Fibroblast of lung (primary cell): ENCODE data around the gene ARRDC4.

Experiments used
- EZH2 ChIP-seq: IDR thresholded peaks from 2 replicates; pipeline ENCODE4 v1.5.1; 2012; ENCODE audit warnings: low read length, control low read depth, mild to moderate bottlenecking; ENCODE audit errors: missing control alignments
- TF ChIP-seq, protein P1 (sequence below), 2 donors: IDR thresholded peaks in 1 of 2; conservative IDR thresholded peaks in 1 of 2; 1 replicate in 1 of 2; 2 replicates in 1 of 2; pipeline ENCODE4 v1.5.1; 2011 to 2012; ENCODE audit warnings: low read length in 2 of 2, control low read depth in 1 of 2, inconsistent platforms in 1 of 2, low read depth in 1 of 2, mild to moderate bottlenecking in 1 of 2

DNA sequence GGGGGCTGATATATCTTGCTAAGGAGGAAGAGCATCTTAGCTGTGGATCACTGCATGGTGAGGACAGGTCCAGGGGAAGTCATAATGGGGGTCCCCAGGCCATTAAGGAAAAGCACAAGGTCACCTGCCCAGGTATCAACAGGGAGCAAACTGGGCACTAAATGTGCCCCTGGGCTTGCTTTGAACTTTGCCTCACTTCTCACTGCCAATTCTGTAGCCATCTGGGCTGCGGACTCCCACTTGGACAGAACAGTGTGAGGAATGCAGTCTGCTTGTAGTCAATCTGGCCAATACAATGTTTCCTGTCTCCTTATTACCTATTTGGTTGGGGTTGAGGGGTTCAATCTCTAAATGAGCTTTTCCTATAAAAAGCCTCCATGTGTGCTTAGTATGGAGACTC is 21.3 kb downstream of the ARRDC4 start:
- TF ChIP-seq, protein P1, sequence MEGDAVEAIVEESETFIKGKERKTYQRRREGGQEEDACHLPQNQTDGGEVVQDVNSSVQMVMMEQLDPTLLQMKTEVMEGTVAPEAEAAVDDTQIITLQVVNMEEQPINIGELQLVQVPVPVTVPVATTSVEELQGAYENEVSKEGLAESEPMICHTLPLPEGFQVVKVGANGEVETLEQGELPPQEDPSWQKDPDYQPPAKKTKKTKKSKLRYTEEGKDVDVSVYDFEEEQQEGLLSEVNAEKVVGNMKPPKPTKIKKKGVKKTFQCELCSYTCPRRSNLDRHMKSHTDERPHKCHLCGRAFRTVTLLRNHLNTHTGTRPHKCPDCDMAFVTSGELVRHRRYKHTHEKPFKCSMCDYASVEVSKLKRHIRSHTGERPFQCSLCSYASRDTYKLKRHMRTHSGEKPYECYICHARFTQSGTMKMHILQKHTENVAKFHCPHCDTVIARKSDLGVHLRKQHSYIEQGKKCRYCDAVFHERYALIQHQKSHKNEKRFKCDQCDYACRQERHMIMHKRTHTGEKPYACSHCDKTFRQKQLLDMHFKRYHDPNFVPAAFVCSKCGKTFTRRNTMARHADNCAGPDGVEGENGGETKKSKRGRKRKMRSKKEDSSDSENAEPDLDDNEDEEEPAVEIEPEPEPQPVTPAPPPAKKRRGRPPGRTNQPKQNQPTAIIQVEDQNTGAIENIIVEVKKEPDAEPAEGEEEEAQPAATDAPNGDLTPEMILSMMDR (conservative IDR thresholded peaks at IDR 0.05 in 1 of 2, IDR thresholded peaks at IDR 0.05 in 1 of 2; ENCODE audit: low read depth in 1 of 2, low read length in 2 of 2) = no peak
- no peak for TF ChIP-seq EZH2
